IMR-90 (cell line): Measurements from ENCODE around the gene CARD10.

Experiments used
- POLR2A ChIP-seq: IDR thresholded peaks from 2 replicates; pipeline ENCODE4 v1.6.1; 2012; ENCODE audit warnings: mild to moderate bottlenecking, low read depth, low read length
- TF ChIP-seq, protein P1 (sequence below): fragments of 150-350 bp; IDR thresholded peaks from 2 replicates; pipeline ENCODE4 v1.6.1; 2017; ENCODE audit warnings: mild to moderate bottlenecking, antibody characterized with exemption, low read length, low read depth
- TF ChIP-seq, protein P2 (sequence below): conservative IDR thresholded peaks from 2 replicates; pipeline ENCODE4 v1.5.1; 2012; ENCODE audit warnings: mild to moderate bottlenecking, low read depth, low read length, improper control_type of control experiment

DNA sequence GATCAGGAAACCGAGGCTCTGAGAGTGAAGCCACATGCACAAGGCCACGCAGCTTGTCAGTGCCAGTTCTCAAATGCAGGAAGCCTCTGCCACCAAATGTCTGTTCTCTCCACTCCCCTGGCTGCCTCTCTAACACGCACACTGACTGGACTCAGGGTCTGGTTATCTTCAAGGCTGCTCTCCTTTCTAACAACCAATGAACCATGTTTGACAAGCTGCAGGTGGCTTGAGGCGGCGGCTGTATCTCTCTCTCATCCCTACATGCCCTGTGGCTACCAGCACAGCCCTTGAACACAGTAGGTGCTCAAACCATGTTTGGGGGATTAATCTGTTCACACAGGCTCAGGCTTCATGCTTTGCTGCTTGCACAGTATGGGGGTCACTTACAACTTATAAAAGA is 56.8 kb downstream of the CARD10 start:
- TF ChIP-seq, protein P1, sequence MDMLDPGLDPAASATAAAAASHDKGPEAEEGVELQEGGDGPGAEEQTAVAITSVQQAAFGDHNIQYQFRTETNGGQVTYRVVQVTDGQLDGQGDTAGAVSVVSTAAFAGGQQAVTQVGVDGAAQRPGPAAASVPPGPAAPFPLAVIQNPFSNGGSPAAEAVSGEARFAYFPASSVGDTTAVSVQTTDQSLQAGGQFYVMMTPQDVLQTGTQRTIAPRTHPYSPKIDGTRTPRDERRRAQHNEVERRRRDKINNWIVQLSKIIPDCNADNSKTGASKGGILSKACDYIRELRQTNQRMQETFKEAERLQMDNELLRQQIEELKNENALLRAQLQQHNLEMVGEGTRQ = no peak
- TF ChIP-seq, protein P2, sequence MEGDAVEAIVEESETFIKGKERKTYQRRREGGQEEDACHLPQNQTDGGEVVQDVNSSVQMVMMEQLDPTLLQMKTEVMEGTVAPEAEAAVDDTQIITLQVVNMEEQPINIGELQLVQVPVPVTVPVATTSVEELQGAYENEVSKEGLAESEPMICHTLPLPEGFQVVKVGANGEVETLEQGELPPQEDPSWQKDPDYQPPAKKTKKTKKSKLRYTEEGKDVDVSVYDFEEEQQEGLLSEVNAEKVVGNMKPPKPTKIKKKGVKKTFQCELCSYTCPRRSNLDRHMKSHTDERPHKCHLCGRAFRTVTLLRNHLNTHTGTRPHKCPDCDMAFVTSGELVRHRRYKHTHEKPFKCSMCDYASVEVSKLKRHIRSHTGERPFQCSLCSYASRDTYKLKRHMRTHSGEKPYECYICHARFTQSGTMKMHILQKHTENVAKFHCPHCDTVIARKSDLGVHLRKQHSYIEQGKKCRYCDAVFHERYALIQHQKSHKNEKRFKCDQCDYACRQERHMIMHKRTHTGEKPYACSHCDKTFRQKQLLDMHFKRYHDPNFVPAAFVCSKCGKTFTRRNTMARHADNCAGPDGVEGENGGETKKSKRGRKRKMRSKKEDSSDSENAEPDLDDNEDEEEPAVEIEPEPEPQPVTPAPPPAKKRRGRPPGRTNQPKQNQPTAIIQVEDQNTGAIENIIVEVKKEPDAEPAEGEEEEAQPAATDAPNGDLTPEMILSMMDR = no peak
- no peak for TF ChIP-seq POLR2A
